Activated T-helper 1 cell treated with anti-CD3 and anti-CD28 coated beads, Interleukin-12 subunit alpha, Interleukin-12 subunit beta, Interleukin-2, Interleukin-4 antibody, amounts not matched to agents 30 ng/mL and 10 ng/mL and 1 ng/mL, durations not matched to agents 14 hours and 24 hours and 36 hours (primary cell): ENCODE data around the gene INPP1. TPM values are rescaled to one million over a fixed set of nuclear protein-coding genes. Genes with fewer than 3 reads are reported as not detected.
"Not testable (repeated sequence)": the region's sequence is repeated elsewhere in the genome, so short reads cannot be mapped to it uniquely, and the experiment has no call there.

Experiments used
- DNase-seq: peaks from one replicate; pipeline ENCODE4 v3.0.0; 2021; ENCODE audit warnings: low spot score
- H3K27ac Mint-ChIP-seq: one replicate; pipeline ENCODE4 v1.8.0; 2021; ENCODE audit warnings: mild to moderate bottlenecking, mixed read lengths
- H3K27me3 Mint-ChIP-seq: one replicate; pipeline ENCODE4 v1.8.0; 2022; ENCODE audit warnings: mild to moderate bottlenecking, moderate library complexity, mixed read lengths; ENCODE audit not compliant: insufficient read depth
- H3K36me3 Mint-ChIP-seq: one replicate; pipeline ENCODE4 v1.8.0; 2021; ENCODE audit warnings: low read depth, mixed read lengths
- H3K4me1 Mint-ChIP-seq: one replicate; pipeline ENCODE4 v1.8.0; 2021; ENCODE audit warnings: low read depth, mixed read lengths
- H3K4me3 Mint-ChIP-seq: one replicate; pipeline ENCODE4 v1.8.0; 2021; ENCODE audit warnings: mild to moderate bottlenecking, moderate library complexity, mixed read lengths
- H3K9me3 Mint-ChIP-seq: one replicate; pipeline ENCODE4 v1.8.0; 2021; ENCODE audit warnings: mixed read lengths
- intact Hi-C: fragments of 100-400 bp; cut with micrococcal nuclease; formaldehyde crosslinking; loops from one replicate; pipeline ENCODE4 v1.15.1; 2024
- total RNA-seq: library from RNA; stranded (reverse); gene quantifications from 2 replicates; pipeline ENCODE4 v1.2.3, GENCODE V29; 2022

Gene INPP1
- total RNA-seq, 1 donor from 2014 or later: 7.7 TPM

GRCh38 chr2:190318931-190319554 is 24.3 kb upstream of the INPP1 start:
- peak; percentile 10 for DNase-seq
- H3K27me3 Mint-ChIP-seq: no peaks in the 10 kb centered on the region
- H3K36me3 Mint-ChIP-seq: peaks cover 14% of the 10 kb centered on the region
- intact Hi-C loops: loop anchor here (1.0 to 10.0 kb wide), 11 partner anchors 25 to 706 kb away; partner anchors contain the start of genes ASNSD1, NAB1, NEMP2 and OSGEPL1
- peaks cover 47% of the 10 kb centered on the region for H3K4me1 Mint-ChIP-seq
- peak overlapping the region; percentile 90 for H3K4me3 Mint-ChIP-seq
- no peaks in the 10 kb centered on the region for H3K9me3 Mint-ChIP-seq
- H3K27ac Mint-ChIP-seq: peak overlapping the region; percentile 85

GRCh38 chr2:190319555-190320498 is 23.6 kb upstream of the INPP1 start, which contains the start of gene HIBCH:
HIBCH (minus strand) TSS chr2:190319826; CDS start chr2:190319750, 76 bp downstream.
- intact Hi-C loops: loop anchor here (1.0 to 10.0 kb wide), 16 partner anchors 24 to 878 kb away; partner anchors contain the start of genes ASNSD1, MFSD6, NAB1 and NEMP2
- H3K27me3 Mint-ChIP-seq: no peaks in the 10 kb centered on the region
- H3K4me3 Mint-ChIP-seq: peak within 1 kb of the TSS; percentile 90
- peaks cover 47% of the 10 kb centered on the region for H3K4me1 Mint-ChIP-seq
- peak; percentile 84 for DNase-seq
- H3K36me3 Mint-ChIP-seq: peaks cover 14% of the 10 kb centered on the region
- H3K9me3 Mint-ChIP-seq: no peaks in the 10 kb centered on the region
- H3K27ac Mint-ChIP-seq: peak within 1 kb of the TSS; percentile 91

- Mint-ChIP-seq H3K36me3 (peaks cover 8% of the 10 kb centered on the region), H3K4me1 (peaks cover 41% of the 10 kb centered on the region), H3K9me3 (no peaks in the 10 kb centered on the region), H3K27ac (peak overlapping the region; percentile 89), H3K4me3 (peak overlapping the region; percentile 90), H3K27me3 (no peaks in the 10 kb centered on the region)
- peak; percentile 17 for DNase-seq
- intact Hi-C loops: loop anchor here (1.0 to 5.0 kb wide), 5 partner anchors 88 to 878 kb away; partner anchors contain the start of genes MFSD6, ORMDL1, PMS1 and WDR75
These were observed 22.7 kb upstream of the INPP1 start for GRCh38 chr2:190320696-190321095.

- intact Hi-C loops: loop anchor here (5.0 kb wide), 2 partner anchors 194 to 881 kb away; partner anchors contain the start of gene WDR75
- Mint-ChIP-seq H3K27ac (no peak overlapping the region), H3K4me1 (peaks cover 18% of the 10 kb centered on the region), H3K9me3 (no peaks in the 10 kb centered on the region), H3K27me3 (peaks cover 2% of the 10 kb centered on the region), H3K36me3 (peaks cover 1% of the 10 kb centered on the region), H3K4me3 (no peak overlapping the region)
- no peak for DNase-seq
These were observed 20.0 kb upstream of the INPP1 start for GRCh38 chr2:190323406-190323805.

- intact Hi-C loops: no loop called here
- Mint-ChIP-seq H3K36me3 (no peaks in the 10 kb centered on the region), H3K27me3 (peaks cover 16% of the 10 kb centered on the region), H3K27ac (no peak overlapping the region), H3K4me1 (peaks cover 4% of the 10 kb centered on the region), H3K9me3 (no peaks in the 10 kb centered on the region), H3K4me3 (no peak overlapping the region)
- no peak for DNase-seq
These were observed 17.8 kb upstream of the INPP1 start for GRCh38 chr2:190325588-190325987.

GRCh38 chr2:190327867-190328572 is 15.4 kb upstream of the INPP1 start:
- no peaks in the 10 kb centered on the region for H3K36me3 Mint-ChIP-seq
- no peak for DNase-seq
- H3K9me3 Mint-ChIP-seq: no peaks in the 10 kb centered on the region
- H3K27me3 Mint-ChIP-seq: peaks cover 24% of the 10 kb centered on the region
- H3K4me3 Mint-ChIP-seq: no peak overlapping the region
- H3K27ac Mint-ChIP-seq: no peak overlapping the region
- intact Hi-C loops: no loop called here
- H3K4me1 Mint-ChIP-seq: no peaks in the 10 kb centered on the region

- Mint-ChIP-seq H3K27me3 (peaks cover 24% of the 10 kb centered on the region), H3K9me3 (no peaks in the 10 kb centered on the region), H3K27ac (no peak overlapping the region), H3K4me3 (no peak overlapping the region), H3K4me1 (no peaks in the 10 kb centered on the region), H3K36me3 (no peaks in the 10 kb centered on the region)
- DNase-seq: no peak
- intact Hi-C loops: no loop called here
These were observed 14.7 kb upstream of the INPP1 start for GRCh38 chr2:190328573-190329147.

GRCh38 chr2:190333395-190333794 is 10.0 kb upstream of the INPP1 start:
- H3K4me3 Mint-ChIP-seq: no peak overlapping the region
- no peaks in the 10 kb centered on the region for H3K9me3 Mint-ChIP-seq
- DNase-seq: no peak
- intact Hi-C loops: no loop called here
- H3K36me3 Mint-ChIP-seq: no peaks in the 10 kb centered on the region
- peaks cover 36% of the 10 kb centered on the region for H3K27me3 Mint-ChIP-seq
- H3K4me1 Mint-ChIP-seq: no peaks in the 10 kb centered on the region
- H3K27ac Mint-ChIP-seq: no peak overlapping the region

- H3K27ac Mint-ChIP-seq: no peak overlapping the region
- no peaks in the 10 kb centered on the region for H3K4me1 Mint-ChIP-seq
- H3K36me3 Mint-ChIP-seq: no peaks in the 10 kb centered on the region
- H3K4me3 Mint-ChIP-seq: no peak overlapping the region
- no peak for DNase-seq
- no peaks in the 10 kb centered on the region for H3K9me3 Mint-ChIP-seq
- intact Hi-C loops: no loop called here
- peaks cover 36% of the 10 kb centered on the region for H3K27me3 Mint-ChIP-seq
These were observed 9.5 kb upstream of the INPP1 start for GRCh38 chr2:190333928-190334327.

- intact Hi-C loops: no loop called here
- no peaks in the 10 kb centered on the region for H3K36me3 Mint-ChIP-seq
- H3K9me3 Mint-ChIP-seq: no peaks in the 10 kb centered on the region
- no peaks in the 10 kb centered on the region for H3K4me1 Mint-ChIP-seq
- no peak overlapping the region for H3K27ac Mint-ChIP-seq
- DNase-seq: no peak
- peaks cover 34% of the 10 kb centered on the region for H3K27me3 Mint-ChIP-seq
- no peak overlapping the region for H3K4me3 Mint-ChIP-seq
These were observed 8.7 kb upstream of the INPP1 start for GRCh38 chr2:190334479-190335224.

GRCh38 chr2:190335225-190335559 is 8.2 kb upstream of the INPP1 start:
- H3K36me3 Mint-ChIP-seq: no peaks in the 10 kb centered on the region
- H3K4me1 Mint-ChIP-seq: no peaks in the 10 kb centered on the region
- no peak for DNase-seq
- no peaks in the 10 kb centered on the region for H3K9me3 Mint-ChIP-seq
- intact Hi-C loops: no loop called here
- no peak overlapping the region for H3K27ac Mint-ChIP-seq
- H3K4me3 Mint-ChIP-seq: no peak overlapping the region
- H3K27me3 Mint-ChIP-seq: peaks cover 29% of the 10 kb centered on the region

GRCh38 chr2:190335584-190335983 is 7.8 kb upstream of the INPP1 start:
- H3K9me3 Mint-ChIP-seq, intact Hi-C loops, H3K27ac Mint-ChIP-seq: not testable (repeated sequence)

More at GRCh38 chr2:190335584-190335983, 7.8 kb upstream of the INPP1 start:
- H3K4me3 Mint-ChIP-seq, H3K36me3 Mint-ChIP-seq, DNase-seq, H3K4me1 Mint-ChIP-seq: not testable (repeated sequence)
- peaks cover 26% of the 10 kb centered on the region for H3K27me3 Mint-ChIP-seq
